GM12873 (cell line): Measurements from ENCODE around the gene GABRR2.

Experiments
- CTCF ChIP-seq: IDR thresholded peaks from 2 replicates; pipeline ENCODE4 v1.5.1; 2012; ENCODE audit warnings: low read depth, mild to moderate bottlenecking, moderate library complexity, low read length, control low read depth; ENCODE audit not compliant: insufficient read depth; ENCODE audit errors: missing control alignments

The GABRR2 gene

GRCh38 chr6:89267918-89268317, 47.2 kb downstream of the GABRR2 start:
- TF ChIP-seq CTCF, result no peak

GRCh38 chr6:89264296-89264695, 50.8 kb downstream of the GABRR2 start:
- TF ChIP-seq CTCF, result no peak

GRCh38 chr6:89260832-89261231, 54.3 kb downstream of the GABRR2 start:
- TF ChIP-seq CTCF, result no peak

GRCh38 chr6:89260310-89260709, 54.8 kb downstream of the GABRR2 start:
- TF ChIP-seq CTCF, result no peak

- no peak for TF ChIP-seq CTCF
These were observed 56.2 kb downstream of the GABRR2 start for GRCh38 chr6:89258912-89259311.

- TF ChIP-seq CTCF, result no peak
These were observed 57.3 kb downstream of the GABRR2 start for GRCh38 chr6:89257781-89258180.

- TF ChIP-seq CTCF, result no peak
These were observed 57.8 kb downstream of the GABRR2 start for GRCh38 chr6:89257346-89257745.
